IMR-90 (cell line): ENCODE data around the gene SLC6A9. TPM values are rescaled to one million over a fixed set of nuclear protein-coding genes. Genes with fewer than 3 reads are reported as not detected.
A peak's percentile ranks its signal among the peaks of the same experiment; 100 is the strongest.

ENCODE experiments used
- ATAC-seq: fragments of 200-7000 bp; cut with Tn5 transposase; 2 replicates; pipeline ENCODE4 v1.9.1; 2020; ENCODE audit warnings: low read depth, mild to moderate bottlenecking, moderate library complexity
- BruUV-seq: library from RNA; stranded (reverse); fragments of 400-500 nt; replicated peaks from 2 replicates; lab custom pipeline; 2021; lab: Mats Ljungman, UMichigan
- CTCF ChIA-PET: fragments of 300-600 bp; formaldehyde crosslinking; extraction: SDS; loops from one replicate; lab custom pipeline; 2021; ENCODE audit warnings: antibody characterized with exemption; lab: Yijun Ruan, JAX
- POLR2A ChIA-PET: fragments of 300-600 bp; sonication (Branson Sonifier 250); formaldehyde crosslinking; loops from one replicate; lab custom pipeline; 2022; ENCODE audit warnings: antibody characterized with exemption; ENCODE audit not compliant: unreplicated experiment; lab: Charles Lee
- DNase-seq: peaks from one replicate; pipeline ENCODE4 v3.0.0; 2013
- H2AFZ ChIP-seq: replicated peaks from 2 replicates; pipeline ENCODE3; 2013; ENCODE audit warnings: low read length, mild to moderate bottlenecking; ENCODE audit not compliant: poor library complexity
- H2AK5ac ChIP-seq: 2 replicates; pipeline ENCODE4 v1.6.1; 2013; ENCODE audit warnings: low read depth, low read length, inconsistent platforms
- H2AK9ac ChIP-seq: replicated peaks from 2 replicates; pipeline ENCODE3; 2013; ENCODE audit warnings: mild to moderate bottlenecking, low read depth, low read length, moderate library complexity; ENCODE audit not compliant: poor library complexity
- H2BK120ac ChIP-seq: 2 replicates; pipeline ENCODE4 v1.6.1; 2013; ENCODE audit warnings: low read depth, low read length, inconsistent platforms
- H2BK15ac ChIP-seq: 3 replicates; pipeline ENCODE4 v1.6.1; 2013; ENCODE audit warnings: low read depth, low read length, inconsistent platforms
- H2BK20ac ChIP-seq: 2 replicates; pipeline ENCODE4 v1.6.1; 2013; ENCODE audit warnings: low read depth, mild to moderate bottlenecking, inconsistent platforms, low read length, moderate library complexity
- H2BK5ac ChIP-seq: 2 replicates; pipeline ENCODE4 v1.6.1; 2013; ENCODE audit warnings: mild to moderate bottlenecking, low read depth, low read length, inconsistent platforms; ENCODE audit not compliant: poor library complexity, severe bottlenecking
- H3K14ac ChIP-seq: replicated peaks from 2 replicates; pipeline ENCODE4 v1.6.1; 2013; ENCODE audit warnings: low read depth, low read length, inconsistent platforms
- H3K18ac ChIP-seq: 2 replicates; pipeline ENCODE4 v1.6.1; 2013; ENCODE audit warnings: low read depth, low read length, control low read depth
- H3K23ac ChIP-seq: 2 replicates; pipeline ENCODE4 v1.6.1; 2013; ENCODE audit warnings: low read depth, low read length, inconsistent platforms
- H3K27ac ChIP-seq: 2 replicates; pipeline ENCODE4 v1.5.1; 2013; ENCODE audit warnings: mild to moderate bottlenecking, control low read depth, low read length; ENCODE audit not compliant: insufficient read depth
- H3K27me3 ChIP-seq: 2 replicates; pipeline ENCODE4 v1.6.1; 2013; ENCODE audit warnings: low read length; ENCODE audit not compliant: control insufficient read depth, insufficient read depth
- H3K36me3 ChIP-seq: 2 replicates; pipeline ENCODE4 v1.6.1; 2013; ENCODE audit warnings: low read length, mixed read lengths; ENCODE audit not compliant: control insufficient read depth, insufficient read depth
- H3K4ac ChIP-seq: 2 replicates; pipeline ENCODE4 v1.6.1; 2013; ENCODE audit warnings: low read depth, low read length, inconsistent platforms
- H3K4me1 ChIP-seq: 2 replicates; pipeline ENCODE4 v1.6.1; 2013; ENCODE audit warnings: low read length, mixed read lengths; ENCODE audit not compliant: control insufficient read depth, insufficient read depth
- H3K4me2 ChIP-seq: 2 replicates; pipeline ENCODE4 v1.6.1; 2013; ENCODE audit warnings: low read depth, mild to moderate bottlenecking, control low read depth, low read length, moderate library complexity
- H3K4me3 ChIP-seq: 2 replicates; pipeline ENCODE4 v1.5.1; 2013; ENCODE audit warnings: low read depth, mild to moderate bottlenecking, control low read depth, low read length, moderate library complexity; ENCODE audit not compliant: insufficient read depth
- H3K56ac ChIP-seq: 2 replicates; pipeline ENCODE4 v1.6.1; 2013; ENCODE audit warnings: low read length, inconsistent platforms; ENCODE audit not compliant: insufficient read depth; ENCODE audit errors: extremely low read depth
- H3K79me1 ChIP-seq, 2 experiments: 2 replicates each; pipeline ENCODE4 v1.6.1; 2013; ENCODE audit warnings: low read length in 2 of 2, inconsistent platforms in 1 of 2, low read depth in 1 of 2
- H3K9ac ChIP-seq: 2 replicates; pipeline ENCODE4 v1.6.1; 2013; ENCODE audit warnings: low read depth, low read length, control low read depth
- H3K9me1 ChIP-seq: 2 replicates; pipeline ENCODE4 v1.6.1; 2013; ENCODE audit warnings: low read length, inconsistent platforms; ENCODE audit not compliant: insufficient read depth
- H3K9me3 ChIP-seq: 2 replicates; pipeline ENCODE4 v1.6.1; 2013; ENCODE audit warnings: low read length; ENCODE audit not compliant: control insufficient read depth, insufficient read depth
- H4K20me1 ChIP-seq: 2 replicates; pipeline ENCODE4 v1.6.1; 2013; ENCODE audit warnings: low read length, inconsistent platforms; ENCODE audit not compliant: insufficient read depth
- H4K5ac ChIP-seq: 2 replicates; pipeline ENCODE4 v1.6.1; 2013; ENCODE audit warnings: mild to moderate bottlenecking, low read depth, low read length, control low read depth
- H4K8ac ChIP-seq, 2 experiments: 2 replicates each; pipeline ENCODE4 v1.6.1; 2013; ENCODE audit warnings: low read depth in 2 of 2, low read length in 2 of 2, control low read depth in 1 of 2, inconsistent platforms in 1 of 2
- H4K91ac ChIP-seq: 2 replicates; pipeline ENCODE4 v1.6.1; 2013; ENCODE audit warnings: low read depth, low read length, inconsistent platforms; ENCODE audit not compliant: insufficient read depth
- CTCF ChIP-seq: conservative IDR thresholded peaks from 2 replicates; pipeline ENCODE4 v1.5.1; 2012; ENCODE audit warnings: mild to moderate bottlenecking, low read depth, low read length, improper control_type of control experiment
- NFE2L2 ChIP-seq: fragments of 150-350 bp; IDR thresholded peaks from 2 replicates; pipeline ENCODE4 v1.6.1; 2016; ENCODE audit warnings: low read depth, mild to moderate bottlenecking, low read length
- RAD21 ChIP-seq: IDR thresholded peaks from 2 replicates; pipeline ENCODE4 v1.6.1; 2012; ENCODE audit warnings: low read length, improper control_type of control experiment
- RFX5 ChIP-seq: IDR thresholded peaks from 2 replicates; pipeline ENCODE4 v1.8.0; 2012; ENCODE audit warnings: low read depth, mild to moderate bottlenecking, low read length, moderate library complexity
- WGBS, 2 experiments: methylation state at CpG; one replicate each; pipeline versions ENCODE4 v1.1.5 to v1.1.7; 2013; ENCODE audit warnings: missing lambda C conversion rate in 2 of 2; ENCODE audit not compliant: insufficient read length in 1 of 2; ENCODE audit errors: extremely low coverage in 2 of 2; 5-methylcytosine and 5-hydroxymethylcytosine counted together
- dilution Hi-C: fragments of 300-500 bp; cut with HindIII; formaldehyde crosslinking; loops from one replicate; pipeline ENCODE4 v1.14.3; 2018; ENCODE audit warnings: low sequenced_read_pairs; ENCODE audit not compliant: unreplicated experiment
- in situ Hi-C: fragments of 300-500 bp; cut with MboI; formaldehyde crosslinking; loops from 3 replicates; pipeline ENCODE4 v1.14.3; 2019; ENCODE audit warnings: low sequenced_read_pairs, inconsistent platforms, mixed read lengths
- intact Hi-C: fragments of 100-400 bp; cut with micrococcal nuclease; formaldehyde crosslinking; loops from 2 replicates; pipeline ENCODE4 v1.10.0; 2022
- polyA plus RNA-seq, 3 experiments: library from polyadenylated mRNA; depleted of rRNA; stranded (reverse); fragments of >200 nt; gene quantifications; 2 replicates each; pipeline ENCODE4 v1.2.3, GENCODE V29; 2012; ENCODE audit warnings: low replicate concordance in 1 of 3
- total RNA-seq: library from RNA; depleted of rRNA; stranded (reverse); fragments of >200 nt; gene quantifications from 2 replicates; pipeline ENCODE4 v1.2.3, GENCODE V29; 2012

SLC6A9 gene
- total and polyA plus RNA-seq, 2 of the 4 experiments (the other 2 are of a cell fraction): 2.0 to 6.6 TPM

- dilution Hi-C loops (no loop called here), intact Hi-C loops (no loop called here), in situ Hi-C loops (no loop called here)
- no peak overlapping the region for H2BK15ac ChIP-seq
- peak overlapping the region; percentile 8 for H2AFZ ChIP-seq
- DNase-seq (no peak), ATAC-seq (no peak)
- no peak overlapping the region for H4K5ac ChIP-seq
- H2BK120ac ChIP-seq: no peak overlapping the region
- no peak overlapping the region for H3K14ac ChIP-seq
- no peaks in the 10 kb centered on the region for H4K20me1 ChIP-seq
- POLR2A ChIA-PET: no interaction called here
- H2AK9ac ChIP-seq: no peak overlapping the region
- H4K91ac ChIP-seq: no peak overlapping the region
- no peak overlapping the region for H2BK5ac ChIP-seq
- no peak overlapping the region for H3K23ac ChIP-seq
- BruUV-seq: no TSS peak
- peak overlapping the region; percentile 5; the same call in 1 of the 2 replicates for H2AK5ac ChIP-seq
- no peak overlapping the region for H3K27ac ChIP-seq
- no peak overlapping the region for H3K18ac ChIP-seq
- no peak overlapping the region for H2BK20ac ChIP-seq
- no peak overlapping the region for H3K4me2 ChIP-seq
- H3K27me3 ChIP-seq: no peaks in the 10 kb centered on the region
- H3K56ac ChIP-seq: no peak overlapping the region
- no peak overlapping the region for H4K8ac ChIP-seq
- H3K4ac ChIP-seq: no peak overlapping the region
- H3K9me1 ChIP-seq: no peaks in the 10 kb centered on the region
- 81% methylated on average over 7 of the region's 15 CpGs; no CpG with 5 or more reads in 1 of the 2 experiments for WGBS, 2 experiments
- 0 out of 2 replicates have a peak, but pooled peaks have one; percentile 22 for TF ChIP-seq RAD21
- no peak for TF ChIP-seq NFE2L2
- TF ChIP-seq RFX5: no peak
- TF ChIP-seq CTCF: peak; percentile 29; the same call in 1 of the 2 replicates
- no peak overlapping the region for H3K9ac ChIP-seq
- no peaks in the 10 kb centered on the region for H3K9me3 ChIP-seq
- peaks cover 7% of the 10 kb centered on the region for H3K4me1 ChIP-seq
- peaks cover 8% of the 10 kb centered on the region; the same call in 1 of the 2 replicates for H3K36me3 ChIP-seq
- CTCF ChIA-PET: interaction anchor here (1.0 to 1.4 kb wide), 2 partner anchors 11 to 53 kb away, joined by 4 to 5 read pairs; no protein-coding TSS in a partner anchor
- H3K4me3 ChIP-seq: no peak overlapping the region
- H3K79me1 ChIP-seq: no peaks in the 10 kb centered on the region
These were observed 36.2 kb downstream of the SLC6A9 start for GRCh38 chr1:43994794-43995790.
